ENCODE results near the gene NRIP3. TPM values are rescaled to one million over a fixed set of nuclear protein-coding genes. Genes with fewer than 3 reads are reported as not detected.
A peak's percentile ranks its signal among the peaks of the same experiment; 100 is the strongest.

Gene NRIP3
- total and polyA plus RNA-seq, 9 of the 15 experiments (the other 6 are each of a cell fraction or from before 2014, with no cell fraction given): 4.4 to 18.7 (median 11.6) TPM

- TF ChIP-seq TEAD4 (IDR thresholded peaks at IDR 0.05; ENCODE audit: low read length) (no peak), TEAD4 (CRISPR knock-in tag; IDR thresholded peaks at IDR 0.05; ENCODE audit: borderline replicate concordance) (no peak), RUNX1 (IDR thresholded peaks at IDR 0.05; ENCODE audit: low read depth) (no peak), MTA3 (IDR thresholded peaks at IDR 0.05; ENCODE audit: borderline replicate concordance) (no peak), ZBTB40 (IDR thresholded peaks at IDR 0.05) (no peak), ZBTB40 (CRISPR knock-in tag; IDR thresholded peaks at IDR 0.05) (no peak), ARID1B (IDR thresholded peaks at IDR 0.05) (no peak), FOXM1 (IDR thresholded peaks at IDR 0.05; ENCODE audit: low read depth) (no peak), FOXM1 (CRISPR knock-in tag; IDR thresholded peaks at IDR 0.05; ENCODE audit: low read depth) (no peak), ID3 (CRISPR knock-in tag; IDR thresholded peaks at IDR 0.05) (no peak), ID3 (tag; IDR thresholded peaks at IDR 0.05) (no peak), PHF8 (IDR thresholded peaks at IDR 0.05; ENCODE audit: borderline replicate concordance, low read length) (no peak), ZNF197 (CRISPR knock-in tag; IDR thresholded peaks at IDR 0.05; ENCODE audit: low read depth) (no peak), MTA1 (IDR thresholded peaks at IDR 0.05; ENCODE audit: borderline replicate concordance) (no peak), PTRF (tag; IDR thresholded peaks at IDR 0.05) (no peak), CTCFL (IDR thresholded peaks at IDR 0.05; ENCODE audit: borderline replicate concordance, insufficient read depth, low read depth, low read length, poor library complexity, severe bottlenecking) (peak; percentile 37)
Measured at GRCh38 chr11:9015677-9016076, 11.9 kb upstream of the NRIP3 start (continued).

All from K562 (cell line).